Mononuclear cell (primary cell): ENCODE data around the gene RUNX3. TPM values are rescaled to one million over a fixed set of nuclear protein-coding genes. Genes with fewer than 3 reads are reported as not detected.
A peak's percentile ranks its signal among the peaks of the same experiment; 100 is the strongest.
"Not testable (repeated sequence)": the region's sequence is repeated elsewhere in the genome, so short reads cannot be mapped to it uniquely, and the experiment has no call there.

Experiments
- H3K27me3 ChIP-seq: 2 replicates; pipeline ENCODE4 v1.6.0; 2011; ENCODE audit warnings: low read length, control low read depth; ENCODE audit not compliant: insufficient read depth
- H3K4me1 ChIP-seq: 2 replicates; pipeline ENCODE4 v1.5.1; 2011; ENCODE audit warnings: mild to moderate bottlenecking, low read length, control low read depth; ENCODE audit not compliant: insufficient read depth
- H3K4me3 ChIP-seq: 2 replicates; pipeline ENCODE4 v1.5.1; 2011; ENCODE audit warnings: mild to moderate bottlenecking, low read length, moderate library complexity
- H3K9me3 ChIP-seq: 2 replicates; pipeline ENCODE4 v1.5.1; 2011; ENCODE audit warnings: low read depth, mild to moderate bottlenecking, control low read depth, low read length
- total RNA-seq: library from RNA; depleted of rRNA; stranded (reverse); fragments of >200 nt; gene quantifications from one replicate; pipeline ENCODE4 v1.2.3, GENCODE V29; 2012

The RUNX3 gene
- total RNA-seq = 76.4 TPM

DNA sequence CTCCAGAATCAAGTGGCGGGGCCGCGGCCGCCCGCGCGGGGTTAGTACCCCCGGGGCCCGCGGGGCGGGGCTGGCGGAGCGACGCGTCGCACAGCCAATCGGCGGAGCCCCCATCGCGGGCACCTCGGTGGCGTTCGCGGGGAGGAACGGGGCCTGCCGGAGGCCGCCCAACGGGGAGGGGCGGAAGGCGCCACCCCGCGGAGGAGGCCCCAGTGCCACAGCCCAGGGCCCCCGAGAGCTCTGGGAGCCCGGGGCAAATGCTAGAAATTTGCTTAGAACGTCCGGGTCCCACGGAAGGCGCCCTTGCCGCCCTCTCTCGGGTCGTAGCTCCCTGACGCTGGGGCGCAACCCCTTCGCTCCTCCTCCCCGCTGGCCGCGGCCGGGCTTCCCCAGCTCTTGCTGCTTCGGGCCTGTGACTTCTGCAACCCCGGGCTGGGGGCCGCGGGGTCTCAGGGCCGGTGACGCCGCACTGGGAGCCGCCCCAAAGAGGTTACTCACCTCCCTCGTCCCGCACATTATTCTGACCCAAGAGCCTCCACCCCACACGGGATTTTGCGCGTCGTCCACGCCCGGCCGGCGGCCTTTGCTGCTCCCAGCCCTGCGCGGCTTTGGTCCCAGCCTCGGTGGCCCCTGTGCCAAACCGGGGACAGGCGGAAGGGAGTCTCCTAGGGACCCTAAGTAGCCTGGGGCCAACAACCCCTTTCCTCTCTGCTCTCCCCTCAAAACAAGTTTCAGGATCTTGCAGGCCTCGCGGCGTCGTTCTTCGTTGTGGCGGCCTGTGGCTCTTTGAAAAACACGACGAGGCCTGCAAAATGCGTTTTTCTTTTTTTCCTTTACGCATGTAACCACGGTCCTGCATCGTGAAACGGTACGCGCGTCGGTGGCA, at the start of gene RUNX3:
TSS of gene RUNX3 (minus strand) at position 17 of the 886 bp plus-strand sequence. CDS start 408 bp downstream, outside the sequence.
- peak within 1 kb of the TSS; percentile 85 for H3K4me3 ChIP-seq
- no peaks in the 10 kb centered on the region for H3K9me3 ChIP-seq
- H3K4me1 ChIP-seq = peaks cover 53% of the 10 kb centered on the region
- H3K27me3 ChIP-seq = no peaks in the 10 kb centered on the region

- peaks cover 17% of the 10 kb centered on the region for H3K9me3 ChIP-seq
- not testable (repeated sequence) for H3K4me3 ChIP-seq, H3K27me3 ChIP-seq
- H3K4me1 ChIP-seq = peaks cover 39% of the 10 kb centered on the region
Observed at GRCh38 chr1:24979232-24979631, 49.2 kb upstream of the RUNX3 start.

- Histone ChIP-seq H3K27me3 (no peaks in the 10 kb centered on the region), H3K9me3 (peaks cover 17% of the 10 kb centered on the region), H3K4me1 (peaks cover 35% of the 10 kb centered on the region), H3K4me3 (no peak overlapping the region)
Observed at GRCh38 chr1:24978383-24979032, 48.4 kb upstream of the RUNX3 start.

- H3K4me1 ChIP-seq = peaks cover 27% of the 10 kb centered on the region
- H3K9me3 ChIP-seq = peaks cover 17% of the 10 kb centered on the region
- H3K4me3 ChIP-seq = no peak overlapping the region
- H3K27me3 ChIP-seq = no peaks in the 10 kb centered on the region
Observed at GRCh38 chr1:24975391-24975790, 45.3 kb upstream of the RUNX3 start.

DNA sequence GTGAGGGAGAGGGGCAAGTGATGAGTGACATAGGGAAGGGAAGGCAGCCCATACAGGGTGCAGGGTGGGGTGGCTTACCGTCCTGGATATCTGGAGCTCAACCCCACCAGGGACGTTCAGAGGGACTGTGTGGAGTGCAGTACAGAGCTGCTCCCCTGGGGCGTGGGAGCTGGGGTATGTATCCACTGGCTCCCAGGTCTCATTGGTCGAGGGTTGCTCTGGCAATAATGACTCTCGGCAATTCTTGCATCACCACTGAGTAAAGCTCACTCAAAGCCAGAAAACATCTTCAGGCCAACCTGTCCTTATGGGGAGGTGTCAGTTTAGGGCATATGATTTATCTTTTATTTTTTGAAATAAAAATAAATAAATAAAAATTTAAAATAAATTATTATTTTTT, 43.2 kb upstream of the RUNX3 start:
- Histone ChIP-seq H3K4me1 (peaks cover 19% of the 10 kb centered on the region), H3K4me3 (no peak overlapping the region), H3K9me3 (peaks cover 17% of the 10 kb centered on the region)

DNA sequence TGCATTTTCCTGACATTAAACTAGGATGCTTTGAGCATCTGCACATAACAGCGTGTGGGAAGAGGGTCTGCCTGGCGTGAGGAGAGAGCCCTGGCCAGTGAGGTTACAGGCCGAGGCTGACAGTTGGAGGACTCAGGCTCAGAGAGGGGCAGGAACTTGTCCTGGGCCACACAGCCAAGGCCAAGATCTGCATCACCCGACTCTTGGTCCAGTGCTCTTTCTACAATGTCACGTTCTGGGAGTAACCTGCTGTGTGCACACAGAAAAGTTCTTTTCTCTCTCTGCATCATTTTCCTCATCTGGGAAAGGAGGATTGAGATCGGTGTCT, 42.8 kb upstream of the RUNX3 start:
- Histone ChIP-seq H3K4me1 (peaks cover 17% of the 10 kb centered on the region), H3K4me3 (no peak overlapping the region), H3K9me3 (peaks cover 17% of the 10 kb centered on the region), H3K27me3 (no peaks in the 10 kb centered on the region)

More for the DNA sequence above, 43.2 kb upstream of the RUNX3 start:
- H3K27me3 ChIP-seq = no peaks in the 10 kb centered on the region

DNA sequence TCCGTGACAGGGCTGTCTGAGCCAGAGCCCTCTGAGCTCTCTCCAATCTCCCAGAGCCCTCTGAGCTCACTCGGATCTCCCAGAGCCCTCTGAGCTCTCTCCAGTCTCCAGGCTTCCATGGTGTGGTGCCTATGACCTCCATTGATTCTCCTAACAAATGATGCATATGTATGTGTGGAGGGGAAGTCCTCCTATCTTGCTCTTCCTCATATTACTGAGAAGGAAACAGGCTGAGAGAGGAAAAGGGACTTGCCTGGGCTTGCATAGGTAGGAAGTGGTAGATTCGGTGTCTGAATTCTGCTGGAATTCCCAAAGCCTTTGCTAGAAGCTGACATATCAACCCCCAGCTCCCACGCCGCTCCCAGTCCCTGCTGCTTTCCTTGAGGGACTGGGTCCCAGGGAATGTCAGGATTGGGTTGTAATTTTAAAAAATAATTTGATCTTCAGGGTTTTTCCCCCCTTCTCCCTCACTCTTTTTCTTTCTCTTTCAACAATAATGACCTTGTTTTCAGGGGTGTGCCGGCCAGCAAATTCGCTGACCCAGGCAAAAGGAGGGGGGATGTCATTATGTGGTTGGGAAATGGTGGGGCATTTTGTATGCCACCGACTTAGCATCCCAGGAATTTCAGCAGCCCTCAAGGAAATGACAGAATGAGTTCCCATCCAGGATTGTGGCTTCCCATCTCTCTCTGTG, 42.3 kb upstream of the RUNX3 start:
- Histone ChIP-seq H3K4me1 (peaks cover 17% of the 10 kb centered on the region), H3K9me3 (peaks cover 17% of the 10 kb centered on the region), H3K27me3 (no peaks in the 10 kb centered on the region)

DNA sequence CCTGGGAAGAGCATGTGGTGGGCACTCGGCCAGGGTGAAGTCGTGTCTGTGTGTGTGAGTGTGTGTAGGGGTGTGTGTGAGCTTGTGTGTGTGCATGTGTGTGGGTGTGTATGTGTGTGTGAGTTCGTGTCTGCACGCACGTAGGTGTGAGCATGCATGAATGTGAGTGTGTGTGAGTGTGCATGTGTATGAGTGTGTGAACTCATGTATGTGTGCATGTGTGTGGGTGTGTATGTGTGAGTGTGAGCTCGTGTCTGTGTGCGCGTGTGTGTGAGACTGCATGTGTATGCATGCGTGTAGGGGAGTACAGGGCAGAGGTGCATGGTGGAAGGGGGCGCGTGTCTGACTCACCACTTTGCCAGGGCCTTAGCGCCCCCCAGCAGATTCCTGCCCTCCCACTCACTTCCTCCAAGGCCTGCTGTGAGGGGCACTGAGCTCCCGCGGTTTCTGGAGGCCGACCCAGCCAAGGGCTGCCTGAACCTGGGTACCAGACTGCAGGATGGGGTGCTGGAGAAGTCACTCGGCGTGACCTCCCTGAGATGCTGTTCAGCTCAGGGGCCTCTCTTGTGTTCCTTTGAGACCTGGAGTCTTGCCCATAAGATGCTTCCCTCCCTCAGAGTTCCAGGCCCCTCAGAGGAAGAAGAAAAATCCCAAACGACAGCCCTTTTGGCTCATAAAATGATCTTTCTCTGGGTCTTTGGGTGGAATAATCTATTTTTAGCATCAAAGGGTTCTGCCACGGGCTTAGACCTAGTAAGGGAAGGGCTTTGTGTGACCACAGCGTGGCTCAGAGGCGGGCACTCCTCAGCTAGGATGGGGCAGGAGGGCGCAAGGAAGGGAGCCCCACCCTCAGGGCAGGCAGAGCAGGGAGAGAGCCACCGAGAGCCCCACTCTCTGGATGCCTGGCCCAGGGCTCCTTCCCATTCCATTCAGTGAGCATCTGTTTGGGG, 41.1 kb upstream of the RUNX3 start:
- peaks cover 28% of the 10 kb centered on the region for H3K4me1 ChIP-seq
- H3K4me3 ChIP-seq = no peak overlapping the region
- H3K9me3 ChIP-seq = peaks cover 17% of the 10 kb centered on the region
- no peaks in the 10 kb centered on the region for H3K27me3 ChIP-seq

More for the DNA sequence above, 42.3 kb upstream of the RUNX3 start:
- no peak overlapping the region for H3K4me3 ChIP-seq

- H3K4me3 ChIP-seq = no peak overlapping the region
- peaks cover 36% of the 10 kb centered on the region for H3K4me1 ChIP-seq
- peaks cover 11% of the 10 kb centered on the region for H3K9me3 ChIP-seq
- no peaks in the 10 kb centered on the region for H3K27me3 ChIP-seq
Observed at GRCh38 chr1:24970399-24970753, 40.3 kb upstream of the RUNX3 start.

DNA sequence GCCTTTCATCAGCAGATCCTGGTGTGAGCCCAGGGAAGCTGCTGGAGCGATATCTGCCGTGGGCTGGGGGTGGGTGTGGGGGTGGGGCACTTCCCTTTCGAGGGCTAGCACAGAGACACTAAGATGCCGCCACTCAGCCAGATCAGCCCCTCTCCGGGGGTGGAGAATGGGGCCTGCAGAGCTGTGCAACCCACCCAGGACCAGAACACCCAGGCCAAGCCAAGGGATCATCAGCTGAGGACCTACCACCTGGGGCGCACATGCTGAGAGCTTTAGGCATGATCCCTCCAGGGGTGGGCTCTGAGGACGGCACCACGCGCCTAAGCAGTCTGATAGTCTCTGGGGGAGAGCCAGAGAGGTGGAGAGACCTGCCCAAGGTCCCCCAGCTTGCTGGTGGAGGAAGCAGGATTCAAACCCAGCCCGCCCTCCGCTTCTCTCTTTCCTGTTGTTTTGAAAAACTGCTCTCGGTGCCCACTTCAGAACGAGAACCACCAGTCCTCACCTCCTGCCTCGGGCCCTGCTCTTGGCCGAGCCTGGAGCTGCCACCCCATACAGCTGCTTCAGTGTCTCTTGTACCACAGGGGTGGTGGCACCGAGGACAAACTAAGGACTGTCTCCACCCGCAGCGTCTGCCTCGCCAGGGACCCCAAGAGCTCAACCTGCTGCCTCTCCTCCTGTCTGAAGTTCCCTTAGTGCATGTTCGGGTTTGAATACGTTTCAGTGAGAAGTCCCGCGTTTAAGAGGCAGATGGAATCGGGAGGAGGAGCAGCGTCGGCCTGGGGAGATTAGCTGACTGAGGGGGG, 39.7 kb upstream of the RUNX3 start:
- peaks cover 42% of the 10 kb centered on the region for H3K4me1 ChIP-seq
- peaks cover 6% of the 10 kb centered on the region for H3K9me3 ChIP-seq
- H3K4me3 ChIP-seq = no peak overlapping the region
- H3K27me3 ChIP-seq = no peaks in the 10 kb centered on the region

- peaks cover 50% of the 10 kb centered on the region for H3K4me1 ChIP-seq
- no peaks in the 10 kb centered on the region for H3K27me3 ChIP-seq
- no peak overlapping the region for H3K4me3 ChIP-seq
- no peaks in the 10 kb centered on the region for H3K9me3 ChIP-seq
Observed at GRCh38 chr1:24968941-24969585, 39.0 kb upstream of the RUNX3 start.

DNA sequence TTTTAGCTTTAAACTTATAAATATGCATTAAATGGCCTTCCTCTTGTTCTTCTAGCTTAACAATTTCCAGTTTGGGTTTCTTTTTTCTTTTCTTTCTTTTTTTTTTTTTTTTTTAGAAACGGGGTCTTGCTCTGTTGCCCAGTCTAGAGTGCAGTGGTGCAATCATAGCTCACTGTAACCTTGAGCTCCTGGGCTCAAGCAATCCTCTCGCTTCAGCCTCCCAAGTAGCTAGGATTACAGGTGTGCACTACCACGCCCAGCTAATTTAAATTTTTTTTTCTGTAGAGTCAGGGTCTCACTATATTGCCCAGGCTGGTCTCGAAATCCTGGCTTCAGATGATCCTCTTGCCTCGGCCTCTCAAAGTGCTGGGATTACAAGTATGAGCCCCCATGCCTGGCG, 37.9 kb upstream of the RUNX3 start:
- peaks cover 55% of the 10 kb centered on the region for H3K4me1 ChIP-seq
- H3K4me3 ChIP-seq = no peak overlapping the region
- H3K9me3 ChIP-seq = no peaks in the 10 kb centered on the region
- H3K27me3 ChIP-seq = no peaks in the 10 kb centered on the region

GRCh38 chr1:24967555-24967954, 37.5 kb upstream of the RUNX3 start:
- peaks cover 53% of the 10 kb centered on the region for H3K4me1 ChIP-seq
- H3K9me3 ChIP-seq = no peaks in the 10 kb centered on the region
- H3K4me3 ChIP-seq = no peak overlapping the region
- no peaks in the 10 kb centered on the region for H3K27me3 ChIP-seq
